GM18861 (cell line): ENCODE measurements around the gene RFT1.
A peak's percentile ranks its signal among the peaks of the same experiment; 100 is the strongest.
"Not testable (repeated sequence)": the region's sequence is repeated elsewhere in the genome, so short reads cannot be mapped to it uniquely, and the experiment has no call there.

Source experiments
- ATAC-seq: cut with Tn5 transposase; IDR thresholded peaks from one replicate; pipeline ENCODE4 v1.9.1; 2021; ENCODE audit not compliant: unreplicated experiment

The RFT1 gene

DNA sequence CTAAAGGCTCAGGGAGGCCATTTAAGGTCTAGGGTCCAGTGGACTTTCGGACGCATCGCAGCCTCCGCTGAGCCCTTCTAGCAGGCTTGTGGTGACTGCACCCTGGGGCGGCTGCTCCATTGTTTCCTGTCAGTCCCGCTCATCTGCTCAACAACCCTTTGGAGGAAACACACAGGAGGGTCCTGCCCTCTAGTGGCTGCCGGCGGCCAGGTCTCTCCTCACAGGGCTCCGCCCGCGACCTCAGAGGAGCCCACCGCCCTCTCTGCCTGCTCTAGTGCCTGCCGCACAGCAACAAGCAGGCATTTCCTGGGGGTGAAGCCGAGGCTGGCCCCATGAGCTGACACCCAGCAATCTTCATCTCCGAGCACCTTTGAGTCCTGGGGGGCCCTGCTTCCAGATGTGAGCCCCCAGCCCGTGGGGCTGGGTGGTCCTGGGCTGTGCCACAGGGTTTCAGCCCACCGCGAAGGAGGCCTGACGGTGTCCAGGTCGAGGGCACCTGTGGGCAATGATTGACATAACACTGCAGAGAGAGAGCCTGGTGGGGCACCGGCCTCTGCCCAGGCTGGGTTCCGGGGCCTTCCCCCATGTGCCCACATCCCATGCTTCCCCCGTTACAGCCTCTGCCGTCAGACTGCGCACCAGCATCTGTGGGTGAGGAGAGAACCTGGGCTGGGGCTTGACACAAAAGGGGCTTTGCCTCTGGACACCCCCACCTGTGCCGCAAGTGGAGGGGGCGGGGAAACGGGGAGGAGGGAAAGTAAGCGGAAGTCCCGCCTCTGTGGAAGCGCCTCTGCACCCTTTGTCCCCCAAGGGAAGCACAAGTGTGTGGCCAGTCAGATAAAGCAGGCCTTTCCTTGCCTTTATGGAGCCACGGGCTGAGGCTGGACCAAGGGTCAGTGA lies 57.3 kb downstream of the RFT1 start:
- peak; percentile 72 for ATAC-seq

DNA sequence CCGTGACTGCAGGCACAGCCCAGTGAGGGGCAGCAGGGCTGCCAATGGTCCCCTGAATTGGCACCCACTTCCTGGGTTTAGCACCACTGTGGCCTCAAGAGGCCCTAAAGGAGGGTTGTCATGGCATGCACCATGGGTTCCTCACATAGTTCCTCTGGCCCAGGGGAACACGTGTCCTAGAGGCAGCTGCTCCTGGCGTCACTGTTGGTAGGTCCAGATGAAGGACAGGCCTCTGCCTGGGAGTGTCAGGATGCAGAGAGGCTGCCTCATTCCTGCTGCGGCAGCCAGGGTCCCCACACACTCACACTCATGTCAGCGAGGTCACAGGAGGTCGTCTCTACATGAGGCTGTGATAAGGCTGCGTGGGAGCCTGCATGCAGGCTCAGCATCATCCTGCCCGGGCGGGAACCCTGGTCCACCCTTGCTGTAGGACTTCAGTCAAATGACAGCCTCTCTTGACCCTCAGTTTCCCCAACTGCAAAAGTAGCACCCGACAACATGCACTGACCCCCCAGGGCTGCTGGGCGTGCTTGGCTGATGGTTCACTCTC lies 58.3 kb downstream of the RFT1 start:
- no peak for ATAC-seq

DNA sequence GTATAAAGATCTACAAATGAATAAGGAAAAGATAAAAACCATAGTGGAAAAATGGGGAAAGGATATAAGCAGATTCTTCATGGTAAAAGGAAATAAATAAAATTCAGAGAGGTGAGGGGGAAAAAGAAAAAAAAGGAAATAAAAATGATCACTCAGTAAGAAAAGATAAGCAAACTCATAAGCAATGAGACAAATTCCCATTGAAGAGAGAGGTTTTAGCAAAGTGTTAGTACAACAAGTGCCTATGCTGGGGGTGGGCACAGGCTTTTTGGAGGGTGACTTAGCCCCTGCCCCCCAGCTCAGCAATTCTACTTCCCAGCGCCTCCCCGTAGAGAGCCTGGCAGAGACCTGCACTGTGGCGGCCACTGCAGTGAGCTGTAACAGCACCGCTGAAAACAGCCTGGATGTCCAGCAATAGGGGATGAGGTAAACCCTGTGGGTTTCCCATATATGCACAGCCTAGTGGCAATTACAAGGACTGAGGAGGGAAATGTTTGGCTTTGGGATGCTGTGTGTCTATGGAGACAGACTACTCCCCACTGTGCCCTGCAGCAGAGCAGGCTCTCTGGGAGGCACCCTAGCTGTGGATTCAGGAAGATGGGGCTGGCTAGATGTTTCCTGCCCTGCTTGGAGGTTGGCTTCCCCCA lies 60.7 kb downstream of the RFT1 start:
- ATAC-seq: no peak

DNA sequence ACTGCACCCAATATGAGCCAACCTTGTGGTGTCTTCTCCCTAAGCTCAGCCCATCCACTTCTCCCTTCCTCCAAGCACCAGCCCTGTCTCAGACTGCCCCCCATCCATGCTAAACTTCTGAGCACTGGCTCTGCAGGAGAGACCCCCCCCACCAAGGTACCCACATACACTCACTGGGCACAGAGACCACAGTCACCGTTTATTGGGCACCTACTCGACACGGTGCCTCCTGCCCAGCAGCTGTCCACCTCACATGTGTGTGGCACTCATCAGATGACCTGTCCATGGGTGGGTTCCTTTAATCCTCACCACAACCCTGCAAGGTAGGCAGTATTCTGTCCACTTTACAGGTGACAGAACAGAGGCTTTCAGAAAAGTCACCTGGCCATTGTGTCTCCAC lies 62.1 kb downstream of the RFT1 start:
- ATAC-seq: no peak

DNA sequence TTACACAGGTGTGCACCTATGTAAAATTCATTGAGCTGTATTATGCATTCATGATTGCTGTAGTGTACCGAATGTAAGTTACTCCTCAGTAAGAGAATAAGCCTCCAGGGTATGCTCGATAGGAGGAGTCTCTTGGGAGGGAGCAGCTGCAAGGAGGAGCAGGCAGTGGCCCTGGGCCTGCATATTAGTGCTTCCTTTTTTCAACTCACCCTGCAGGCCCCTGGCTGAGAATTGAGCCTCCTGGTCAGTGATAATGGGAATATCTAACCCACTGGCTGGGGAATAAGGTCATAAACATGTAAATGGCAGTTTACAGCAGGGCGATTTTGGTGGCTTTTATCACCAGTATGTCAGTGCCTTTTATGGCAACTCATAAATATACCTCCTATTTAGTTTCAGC lies 62.7 kb downstream of the RFT1 start:
- no peak for ATAC-seq

DNA sequence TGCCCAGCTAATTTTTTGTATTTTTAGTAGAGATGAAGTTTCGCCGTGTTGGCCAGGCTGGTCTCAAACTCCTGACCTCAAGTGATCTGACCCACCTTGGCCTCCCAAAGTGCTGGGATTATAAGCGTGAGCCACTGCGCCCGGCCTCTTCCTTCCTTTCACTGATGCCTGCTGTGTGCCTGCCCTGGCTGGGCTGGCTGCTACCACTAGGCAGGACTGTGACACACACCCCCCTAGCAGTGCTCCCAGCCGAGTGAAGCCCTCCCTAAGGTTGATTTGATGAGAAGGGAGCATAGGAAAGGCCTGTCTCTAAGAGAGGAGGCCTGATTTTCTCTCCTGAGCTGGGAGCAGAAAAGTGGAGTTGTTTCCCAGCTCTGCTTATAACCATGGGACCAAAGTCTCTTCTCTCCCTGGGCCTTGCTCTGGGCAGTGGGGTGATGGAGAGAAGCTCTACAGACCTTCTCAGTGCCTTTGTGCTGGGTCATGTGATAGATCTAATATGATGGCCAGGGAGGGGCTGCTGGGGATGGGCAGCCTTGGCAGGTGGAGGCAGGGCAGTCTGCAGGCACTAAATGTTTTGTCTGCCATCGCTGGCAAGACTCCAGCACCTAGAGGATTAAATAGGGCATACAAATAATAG lies 64.3 kb downstream of the RFT1 start:
- ATAC-seq: no peak

DNA sequence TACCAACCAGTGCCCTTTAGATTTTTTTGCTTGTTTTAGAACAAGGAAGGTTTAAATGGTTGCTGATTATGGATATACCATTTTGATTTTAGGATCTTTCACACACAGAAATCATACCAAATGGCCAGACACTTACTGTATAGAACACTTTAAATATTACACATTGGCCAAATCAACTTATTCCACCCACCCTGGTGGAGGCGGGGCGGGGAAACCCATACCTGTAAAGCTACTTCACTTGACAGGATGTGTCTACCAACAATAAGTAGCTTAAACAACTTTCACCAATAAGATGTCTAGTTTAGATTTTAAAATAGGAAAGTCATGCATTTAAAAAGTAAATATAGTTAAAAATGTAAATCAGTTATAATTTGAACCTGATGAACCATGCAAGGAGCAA lies 67.3 kb downstream of the RFT1 start:
- ATAC-seq: no peak

DNA sequence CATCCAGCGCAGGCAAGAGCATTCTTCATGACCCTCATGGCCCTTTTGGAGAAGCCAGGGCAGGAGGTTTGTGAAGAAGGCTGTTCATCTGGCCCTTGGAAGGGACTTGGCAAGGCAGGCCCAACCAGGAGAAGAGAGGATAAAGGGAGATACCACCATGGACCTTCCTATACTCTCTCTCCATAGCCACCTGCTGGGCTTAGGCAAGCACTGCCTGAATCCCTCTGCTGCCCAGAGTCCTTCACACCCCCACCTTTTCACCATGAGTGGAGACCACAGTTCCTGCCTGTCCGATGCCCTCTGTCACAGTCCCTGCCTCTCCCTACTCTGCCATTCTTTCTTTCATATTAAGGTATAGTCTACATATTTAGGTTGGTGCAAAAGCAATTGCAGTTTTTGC lies 73.8 kb downstream of the RFT1 start:
- no peak for ATAC-seq

DNA sequence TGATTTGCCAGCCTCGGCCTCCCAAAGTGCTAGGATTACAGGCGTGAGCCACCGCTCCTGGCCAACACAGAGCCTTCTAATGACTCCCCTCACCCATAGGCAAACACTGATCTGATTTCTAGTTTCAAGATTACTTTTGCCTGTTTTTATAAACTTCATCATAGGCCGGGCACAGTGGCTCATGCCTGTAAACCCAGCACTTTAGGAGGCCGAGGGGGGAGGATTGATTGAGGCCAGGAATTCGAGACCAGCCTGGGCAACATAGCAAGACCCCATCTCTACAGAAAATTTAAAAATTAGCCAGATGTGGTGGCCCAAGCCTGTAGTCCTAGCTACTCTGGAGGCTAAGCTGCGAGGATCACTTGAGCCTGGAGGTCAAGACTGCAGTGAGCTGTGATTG lies 76.0 kb downstream of the RFT1 start:
- not testable (repeated sequence) for ATAC-seq

DNA sequence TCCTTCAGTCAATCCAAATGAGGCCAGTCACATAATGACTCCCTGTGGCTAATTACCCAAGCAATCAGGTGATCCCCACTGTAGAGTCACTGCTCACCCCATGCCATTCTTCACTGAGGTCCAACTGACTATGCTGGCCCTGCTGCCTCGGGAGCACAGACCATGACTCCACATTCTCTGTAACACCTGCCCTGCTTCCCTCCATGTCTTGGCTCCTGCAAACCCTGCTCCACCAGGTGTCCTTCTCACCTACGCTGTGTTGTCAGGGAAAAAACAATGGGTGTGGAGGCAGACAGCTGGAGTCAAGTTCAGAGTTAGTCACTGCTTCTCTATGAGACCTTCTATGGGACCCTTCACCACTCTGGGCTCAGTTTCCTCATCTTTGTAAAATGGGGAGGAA lies 78.3 kb downstream of the RFT1 start:
- no peak for ATAC-seq

DNA sequence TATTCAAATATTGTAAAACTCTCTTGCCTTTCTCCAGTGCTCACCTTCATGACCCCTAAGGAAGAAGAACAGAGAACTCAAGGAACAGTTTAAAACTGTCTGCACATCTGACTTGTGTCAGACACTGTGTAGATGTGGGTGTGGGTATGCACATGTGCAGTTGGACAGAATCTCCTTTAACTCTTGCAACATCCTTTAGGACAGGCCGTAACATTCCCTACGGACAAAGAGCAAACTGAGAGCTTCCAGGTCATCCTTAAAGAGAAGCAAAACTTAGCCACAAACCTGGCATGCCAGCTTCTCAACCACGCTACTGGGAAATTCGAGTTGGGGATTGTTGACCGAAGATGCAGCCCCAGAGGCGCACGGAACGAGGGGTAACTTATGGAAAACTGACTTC lies 80.2 kb downstream of the RFT1 start:
- no peak for ATAC-seq

DNA sequence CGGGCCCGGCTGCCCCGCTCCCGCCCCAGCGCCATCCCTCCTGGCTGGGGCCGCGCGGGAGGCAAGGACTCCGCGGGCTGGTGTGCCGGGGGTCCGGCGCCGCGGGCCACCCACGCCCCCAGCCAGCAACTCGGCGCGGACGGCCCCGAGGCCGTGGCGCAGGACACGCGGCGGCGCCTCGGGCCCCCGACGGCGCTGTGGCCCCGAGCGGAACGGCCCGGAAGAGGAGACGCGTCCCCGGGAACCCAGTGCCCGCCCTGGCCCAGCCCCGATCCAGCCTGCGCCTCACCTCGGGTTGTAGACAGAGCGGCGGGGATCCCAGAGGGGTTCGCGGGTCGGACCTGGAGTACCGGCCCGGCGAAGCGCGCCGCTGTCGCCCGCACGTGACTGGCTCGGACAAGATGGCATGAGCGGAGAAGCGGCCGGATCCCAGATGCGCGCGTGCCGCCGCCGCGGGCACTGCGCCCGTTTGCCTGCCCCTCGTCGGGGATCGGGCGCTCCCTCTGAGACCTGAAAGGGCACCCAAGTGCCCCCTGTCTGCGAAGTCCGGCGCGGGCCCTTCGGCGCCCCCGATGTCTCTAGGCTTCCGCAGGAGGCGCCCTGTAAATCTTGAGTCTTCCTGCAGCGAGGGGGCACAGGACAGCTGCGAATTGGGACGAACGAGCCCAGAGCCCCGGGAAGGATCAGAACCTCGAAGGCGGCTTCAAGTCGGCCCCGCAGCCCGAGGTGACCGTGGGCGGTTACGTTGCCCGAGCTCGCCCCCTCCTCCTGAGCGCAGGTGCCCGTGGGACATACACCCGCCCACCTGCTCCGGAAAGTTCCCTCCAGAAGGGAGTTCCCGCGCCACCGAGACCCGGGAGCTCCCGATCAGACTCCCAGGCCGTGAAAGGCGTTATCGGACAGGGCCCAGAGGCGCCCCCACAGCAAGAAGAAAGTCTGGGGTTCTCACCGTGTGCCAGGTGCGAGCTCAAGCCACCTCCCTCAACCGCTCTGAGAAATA lies 83.8 kb downstream of the RFT1 start:
- peak; percentile 29 for ATAC-seq

DNA sequence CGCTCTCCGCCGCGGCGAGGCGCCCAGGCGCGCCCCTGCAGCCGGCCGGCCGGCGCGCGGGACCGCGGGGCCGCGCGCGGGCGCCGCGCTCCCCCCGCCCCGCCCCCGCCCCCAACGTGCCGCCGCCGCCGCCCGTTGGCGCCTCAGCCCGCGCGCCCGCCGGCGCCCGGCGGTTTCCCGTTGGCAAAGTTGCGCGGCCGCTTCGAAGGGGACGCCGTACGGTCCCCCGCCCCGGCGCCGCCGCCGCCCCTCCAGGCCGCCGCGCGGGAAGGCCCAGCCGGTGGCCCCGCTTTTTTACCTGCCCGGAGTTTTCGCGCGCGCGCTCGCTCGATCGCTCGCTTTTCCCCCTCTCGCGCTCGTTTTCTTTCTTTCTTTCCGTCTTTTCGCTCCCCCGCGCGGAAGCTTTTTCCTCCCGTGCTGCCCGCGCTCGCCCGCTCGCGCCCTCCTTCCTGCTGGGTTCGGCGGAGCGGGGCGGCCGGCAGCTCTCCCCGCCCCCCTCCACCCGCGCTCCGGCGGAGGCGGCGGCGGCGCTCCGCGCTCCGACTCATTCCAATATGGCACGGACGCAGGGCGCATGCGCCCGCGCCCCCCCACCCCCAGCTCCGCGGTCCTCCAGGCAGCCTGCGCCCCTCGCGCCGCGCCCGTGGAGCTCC lies 84.6 kb downstream of the RFT1 start, which contains the start of gene SFMBT1:
Gene SFMBT1, minus strand, starts transcription at position 556 of the 653 bp plus-strand sequence. CDS start 76,945 bp downstream, outside the sequence.
- ATAC-seq: peak; percentile 29

DNA sequence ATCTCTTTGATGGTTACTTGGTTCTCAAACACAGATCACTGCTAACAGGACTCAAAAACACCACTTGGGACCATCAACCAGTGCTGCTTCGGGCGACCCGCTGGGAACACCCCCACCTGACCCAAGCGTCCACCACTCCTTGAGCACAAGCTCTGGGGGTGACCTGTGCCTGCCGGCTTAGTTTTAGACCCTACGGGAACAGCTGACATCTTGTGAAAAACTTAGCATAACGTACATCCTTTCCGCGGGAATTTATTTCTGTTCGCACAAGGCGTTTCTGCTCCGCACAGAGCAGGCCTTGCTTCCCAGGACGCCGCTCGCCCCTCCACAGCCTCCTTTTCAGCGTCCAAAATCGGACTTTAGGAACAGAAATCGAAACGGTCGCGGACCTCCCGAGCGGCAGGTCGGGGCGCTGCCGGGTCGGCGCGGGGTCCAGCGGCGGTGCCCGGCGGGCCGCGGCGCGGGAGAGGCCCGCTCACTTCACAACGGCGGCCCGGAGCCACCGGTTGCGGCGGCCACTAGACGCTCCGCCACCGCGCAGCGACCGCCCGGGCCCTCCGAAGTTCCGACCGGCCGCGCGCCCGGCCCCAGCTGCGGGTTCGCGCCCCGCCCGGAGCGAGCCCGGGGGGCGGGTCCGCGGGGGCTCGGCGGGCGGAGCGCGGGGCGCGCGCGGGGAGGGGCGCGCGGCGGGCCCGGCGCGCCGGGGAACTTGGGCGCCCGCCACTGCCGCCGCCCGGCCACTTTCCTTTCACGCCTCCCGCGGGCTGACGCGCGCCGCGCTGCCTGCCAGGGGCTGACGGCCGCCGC lies 85.3 kb downstream of the RFT1 start:
- ATAC-seq: peak; percentile 22

DNA sequence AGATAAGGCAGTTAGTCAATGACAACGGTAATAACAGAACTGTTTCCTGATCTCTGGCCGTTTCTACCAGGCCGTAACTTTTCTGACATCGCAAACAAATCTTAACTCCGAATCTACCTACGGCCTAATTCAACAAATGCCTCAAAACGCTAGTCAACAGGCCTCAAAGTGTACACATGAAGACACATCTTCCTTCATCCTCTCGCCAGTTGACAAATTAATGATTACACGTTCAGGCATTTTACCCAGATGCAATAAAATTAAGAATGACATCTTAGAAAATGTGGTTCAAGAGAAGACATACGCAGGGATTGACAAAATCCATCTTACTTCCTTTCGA lies 85.9 kb downstream of the RFT1 start:
- no peak for ATAC-seq

DNA sequence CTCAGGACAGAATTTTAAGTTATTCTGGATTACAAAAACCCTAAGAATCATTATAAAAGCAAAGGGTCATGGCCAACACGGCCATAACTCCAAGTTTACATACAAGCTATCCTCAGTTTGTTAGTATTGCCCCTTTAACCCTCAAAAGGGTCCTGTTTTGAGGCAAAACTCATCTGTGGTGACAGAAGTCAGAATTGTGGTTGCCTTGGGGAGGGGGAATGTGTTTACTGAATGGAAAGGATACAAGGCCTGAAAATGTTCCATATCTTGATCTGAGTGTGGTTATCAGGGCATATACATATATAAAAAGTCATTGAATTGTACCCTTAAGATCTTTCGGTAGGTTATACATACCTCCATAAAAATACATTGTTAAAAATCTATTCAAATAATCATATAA lies 86.5 kb downstream of the RFT1 start:
- ATAC-seq: no peak

DNA sequence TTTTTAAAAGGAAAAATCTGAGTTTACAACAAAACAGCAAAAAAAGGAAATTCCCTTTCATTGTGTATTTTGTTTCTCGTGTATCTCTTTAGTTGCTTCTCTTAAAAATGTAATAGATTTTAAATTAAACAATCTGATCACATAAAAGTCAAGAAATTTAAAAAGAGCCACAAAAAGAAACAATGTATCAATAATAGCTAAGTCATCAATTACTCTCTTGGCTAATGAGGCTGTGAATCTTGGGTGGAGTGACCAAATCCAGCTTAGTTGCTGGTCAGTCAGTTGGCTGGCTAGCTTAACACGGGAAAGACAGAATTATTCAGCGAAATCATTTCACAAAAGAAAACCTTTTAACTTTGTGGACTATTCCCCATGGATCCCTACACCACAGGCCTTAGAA lies 87.6 kb downstream of the RFT1 start:
- ATAC-seq: no peak

DNA sequence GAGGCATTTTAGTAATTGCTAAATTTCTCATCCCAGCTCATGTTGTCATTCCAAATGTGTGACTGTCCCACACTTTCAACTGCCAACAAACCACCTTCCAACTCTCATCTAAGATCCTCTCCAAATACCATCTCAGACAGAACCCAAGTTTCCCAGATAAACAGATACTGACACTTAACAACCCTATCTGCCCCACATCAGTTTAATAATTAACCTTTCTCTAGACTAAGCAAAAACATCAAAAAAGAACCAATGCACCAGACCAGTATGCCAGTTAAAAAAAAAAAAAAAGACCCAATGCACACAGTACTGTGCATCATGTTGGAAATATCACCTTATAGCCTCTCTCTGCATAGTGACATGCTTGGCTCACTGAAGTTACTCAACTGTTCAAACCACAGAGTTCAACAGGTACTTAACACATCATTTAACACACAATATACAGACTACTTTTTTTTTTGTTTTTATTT lies 89.8 kb downstream of the RFT1 start:
- ATAC-seq: no peak

DNA sequence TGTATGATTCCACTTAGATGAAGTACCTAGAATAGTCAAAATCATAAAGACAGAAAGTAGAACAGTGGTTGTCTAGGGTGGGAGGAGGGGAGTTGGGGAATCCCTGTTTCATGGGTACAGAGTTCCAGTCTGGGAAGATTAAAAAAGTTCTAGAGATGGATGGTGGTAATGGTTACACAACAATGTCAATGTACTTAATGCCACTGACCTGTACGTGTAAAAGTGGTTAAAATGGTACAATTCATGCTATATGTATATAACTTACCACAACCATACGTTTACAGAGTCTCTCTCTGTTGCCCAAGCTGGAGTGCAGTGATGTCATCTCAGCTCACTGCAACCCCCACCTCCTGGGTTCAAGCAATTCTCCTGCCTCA lies 90.9 kb downstream of the RFT1 start:
- ATAC-seq: no peak
